Activated T-cell treated with anti-CD3 and anti-CD28 coated beads for 48 hours (primary cell): ENCODE data around the gene AMMECR1.
"Not testable (repeated sequence)": the region's sequence is repeated elsewhere in the genome, so short reads cannot be mapped to it uniquely, and the experiment has no call there.

Experiments used
- DNase-seq: peaks from one replicate; pipeline ENCODE4 v3.0.0-alpha.2; 2020; ENCODE audit warnings: low read depth

AMMECR1 gene

DNA sequence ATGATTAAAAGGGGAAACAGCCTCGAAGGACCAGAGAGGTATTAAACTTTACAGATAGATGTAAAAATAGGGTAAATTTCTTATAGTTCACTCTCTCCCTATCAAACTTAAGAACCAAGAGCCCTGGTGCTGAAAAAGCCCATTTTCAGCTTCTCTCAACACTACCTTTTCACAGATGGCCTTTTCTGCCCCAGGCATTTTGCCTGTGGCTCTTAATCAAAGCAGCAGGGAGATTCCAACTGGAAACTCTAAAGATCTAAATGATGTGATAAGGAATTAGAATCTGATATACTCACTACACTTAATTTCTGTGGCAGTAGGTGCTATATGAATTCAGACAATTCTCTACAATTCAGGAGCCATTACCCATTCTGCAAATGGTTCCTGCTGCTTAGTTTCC lies 60.0 kb downstream of the AMMECR1 start:
- no peak for DNase-seq

DNA sequence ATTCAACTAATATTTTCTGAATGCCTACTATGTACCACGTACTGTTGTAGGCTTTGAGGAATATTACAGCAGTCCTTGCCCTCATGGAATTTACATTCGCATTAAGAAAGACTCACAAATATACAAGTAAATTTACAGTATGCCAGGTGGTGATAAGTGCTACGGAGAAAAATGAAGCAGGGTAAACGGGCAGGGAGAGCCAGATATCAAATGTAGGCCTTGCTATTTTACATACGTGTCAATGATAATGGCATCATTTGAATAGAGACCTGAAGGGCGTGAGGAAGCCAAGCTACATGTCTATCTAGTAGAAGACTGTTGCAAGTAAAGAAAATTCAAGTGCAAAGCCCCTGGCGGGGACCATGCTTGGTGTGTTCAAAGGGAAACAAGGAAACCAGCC lies 65.2 kb downstream of the AMMECR1 start:
- DNase-seq: no peak

DNA sequence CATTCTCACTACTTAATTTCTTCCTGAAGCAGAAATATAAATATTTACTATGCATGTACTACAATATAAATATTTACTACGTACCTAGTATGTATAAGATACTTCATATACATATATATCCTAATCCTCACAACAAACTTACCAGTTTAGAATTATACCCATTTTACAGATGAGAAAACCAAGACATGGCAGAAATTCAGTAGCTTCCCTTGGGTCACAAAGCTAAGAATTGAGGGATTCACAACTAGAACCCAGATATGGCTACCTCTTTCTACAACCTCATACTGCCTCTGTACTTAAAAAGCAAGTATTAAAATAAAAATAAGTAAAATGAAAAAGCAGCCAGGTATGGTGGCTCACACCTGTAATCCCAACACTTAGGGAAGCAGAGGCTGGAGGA lies 65.9 kb downstream of the AMMECR1 start:
- no peak for DNase-seq

DNA sequence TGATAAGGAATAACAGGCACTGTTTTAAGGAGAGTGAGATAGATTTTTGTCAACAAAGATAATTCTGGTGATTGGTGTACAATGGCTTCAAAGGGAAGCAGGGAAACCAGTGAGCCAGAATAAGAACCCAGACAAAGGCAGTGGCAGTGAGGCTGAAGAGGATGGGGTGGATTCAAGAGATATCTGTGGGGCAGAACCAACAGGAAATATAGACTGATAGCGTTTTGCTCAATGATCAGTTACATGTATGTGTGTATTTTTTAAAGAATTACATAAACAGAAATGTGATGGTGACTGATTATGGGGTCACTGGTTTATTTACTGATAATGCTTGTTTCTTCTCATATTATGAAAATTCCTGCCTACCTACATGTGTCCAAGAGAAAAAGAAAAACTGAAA lies 66.4 kb downstream of the AMMECR1 start:
- no peak for DNase-seq

DNA sequence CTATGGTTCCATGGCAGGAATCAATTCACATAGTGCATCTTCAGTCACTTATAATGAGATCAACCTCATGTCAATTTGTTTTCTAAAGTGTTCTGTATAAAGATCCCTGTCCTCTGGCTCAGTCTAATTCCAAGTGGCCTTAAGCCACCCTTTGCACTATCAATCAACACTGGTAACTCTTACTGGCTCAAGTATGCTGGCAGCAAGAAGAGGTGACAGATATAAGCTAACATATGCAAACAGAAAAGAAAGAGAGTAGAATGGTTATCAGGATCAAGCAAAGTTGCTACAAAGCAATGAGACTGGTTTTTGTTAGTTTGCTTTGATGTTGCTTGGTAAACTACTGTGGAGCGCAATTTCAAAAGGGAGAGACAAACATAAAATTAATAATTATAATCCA lies 67.0 kb downstream of the AMMECR1 start:
- DNase-seq: no peak

DNA sequence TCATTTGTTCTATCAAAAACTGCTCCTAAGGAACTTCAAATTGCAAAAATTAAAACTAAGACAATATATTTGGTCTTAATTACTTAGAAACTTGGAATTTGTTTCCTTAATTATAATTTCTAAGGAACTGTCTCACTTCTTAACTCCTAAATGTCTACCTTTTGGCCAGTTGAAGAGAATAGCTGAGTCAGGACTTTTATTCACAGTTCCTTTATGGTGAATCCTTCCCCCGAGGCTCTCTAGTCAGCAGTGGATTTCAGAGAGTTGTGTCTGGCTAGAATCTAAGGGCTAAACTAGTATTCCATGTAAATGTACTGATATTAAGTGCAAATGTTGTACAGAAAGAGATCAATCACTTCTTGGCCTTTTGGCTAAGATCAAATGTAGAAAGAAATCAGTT lies 69.3 kb downstream of the AMMECR1 start:
- DNase-seq: no peak

DNA sequence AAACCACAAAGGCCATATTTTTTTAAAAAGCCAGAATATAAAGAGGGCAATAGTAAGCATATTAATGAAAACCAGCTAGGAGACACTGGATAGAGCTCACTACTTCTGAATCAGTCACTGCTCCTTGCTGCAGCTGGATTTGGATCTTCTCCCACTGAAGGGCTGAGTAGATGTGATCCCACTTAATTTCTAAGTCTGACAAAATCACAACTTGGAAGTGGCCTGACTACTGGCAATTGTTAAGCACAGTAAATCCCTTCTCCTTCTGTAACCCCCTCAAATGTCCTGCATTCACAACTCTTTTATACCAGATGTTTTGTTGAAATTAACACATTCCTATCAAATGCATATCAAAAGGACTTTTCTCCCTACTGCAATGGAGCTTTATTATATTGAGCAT lies 72.9 kb downstream of the AMMECR1 start:
- no peak for DNase-seq

DNA sequence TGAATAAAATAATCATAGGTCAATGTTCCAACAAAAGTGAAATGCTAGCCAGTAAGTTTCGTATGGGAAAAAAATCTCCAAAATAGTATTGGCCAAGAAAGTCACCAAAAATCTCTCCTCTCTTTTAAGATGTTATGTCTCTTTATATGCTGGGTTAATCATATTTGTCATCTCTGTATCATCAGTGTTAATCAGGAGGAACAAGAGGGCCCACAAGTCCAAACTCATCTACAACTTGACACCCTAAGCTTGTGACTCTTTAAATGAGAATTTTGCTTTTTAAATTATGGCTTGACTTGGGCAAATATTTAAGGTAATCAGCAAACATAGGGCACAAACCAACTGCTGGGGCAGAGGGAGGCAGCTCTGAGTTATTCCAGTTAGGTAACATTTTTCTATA lies 75.5 kb downstream of the AMMECR1 start:
- no peak for DNase-seq

DNA sequence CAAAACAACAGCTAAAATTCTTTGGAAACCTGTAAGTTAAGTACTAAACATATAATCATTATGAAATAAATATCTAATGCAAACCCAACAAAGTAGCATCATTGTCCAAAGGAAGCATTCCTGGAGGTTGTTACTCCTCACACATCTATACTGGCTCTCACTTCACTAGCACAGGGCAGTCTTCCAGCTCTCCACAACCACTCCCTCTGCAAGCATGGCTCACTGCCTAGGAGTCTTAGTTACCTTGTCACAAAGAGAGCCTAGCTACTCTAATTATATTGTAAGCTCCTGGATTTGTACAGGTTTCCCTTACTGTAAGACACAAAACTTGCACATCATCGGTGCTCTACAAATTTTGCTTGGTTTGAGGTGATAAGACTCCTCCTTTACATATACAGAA lies 76.1 kb downstream of the AMMECR1 start:
- DNase-seq: no peak

DNA sequence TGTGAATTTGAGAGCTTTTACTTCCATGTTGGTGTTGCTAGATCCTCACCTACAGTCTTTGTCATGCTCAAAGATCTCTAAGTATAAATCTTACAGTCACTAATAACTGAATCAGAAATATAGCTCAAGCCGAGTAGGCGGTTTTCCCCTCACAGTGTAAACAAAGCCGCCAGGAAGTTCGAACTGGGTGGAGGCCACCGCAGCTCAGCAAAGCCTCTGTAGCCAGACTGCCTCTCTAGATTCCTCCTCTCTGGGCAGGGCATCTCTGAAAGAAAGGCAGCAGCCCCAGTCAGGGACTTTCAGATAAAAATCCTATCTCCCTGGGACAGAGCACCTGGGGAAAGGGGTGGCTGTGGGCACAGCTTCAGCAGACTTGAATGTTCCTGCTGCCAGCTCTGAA lies 79.6 kb downstream of the AMMECR1 start:
- DNase-seq: not testable (repeated sequence)

DNA sequence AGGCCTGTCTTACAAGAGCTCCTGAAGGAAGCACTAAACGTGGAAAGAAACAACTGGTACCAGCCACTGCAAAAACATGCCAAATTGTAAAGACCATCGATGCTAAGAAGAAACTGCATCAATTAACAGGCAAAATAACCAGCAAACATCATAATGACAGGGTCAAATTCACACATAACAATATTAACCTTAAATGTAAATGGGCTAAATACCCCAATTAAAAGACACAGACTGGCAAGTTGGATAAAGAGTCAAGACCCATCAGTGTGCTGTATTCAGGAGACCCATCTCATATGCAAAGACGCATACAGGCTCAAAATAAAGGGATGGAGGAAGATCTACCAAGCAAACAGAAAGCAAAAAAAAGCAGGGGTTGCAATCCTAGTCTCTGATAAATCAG lies 86.4 kb downstream of the AMMECR1 start:
- DNase-seq: not testable (repeated sequence)

DNA sequence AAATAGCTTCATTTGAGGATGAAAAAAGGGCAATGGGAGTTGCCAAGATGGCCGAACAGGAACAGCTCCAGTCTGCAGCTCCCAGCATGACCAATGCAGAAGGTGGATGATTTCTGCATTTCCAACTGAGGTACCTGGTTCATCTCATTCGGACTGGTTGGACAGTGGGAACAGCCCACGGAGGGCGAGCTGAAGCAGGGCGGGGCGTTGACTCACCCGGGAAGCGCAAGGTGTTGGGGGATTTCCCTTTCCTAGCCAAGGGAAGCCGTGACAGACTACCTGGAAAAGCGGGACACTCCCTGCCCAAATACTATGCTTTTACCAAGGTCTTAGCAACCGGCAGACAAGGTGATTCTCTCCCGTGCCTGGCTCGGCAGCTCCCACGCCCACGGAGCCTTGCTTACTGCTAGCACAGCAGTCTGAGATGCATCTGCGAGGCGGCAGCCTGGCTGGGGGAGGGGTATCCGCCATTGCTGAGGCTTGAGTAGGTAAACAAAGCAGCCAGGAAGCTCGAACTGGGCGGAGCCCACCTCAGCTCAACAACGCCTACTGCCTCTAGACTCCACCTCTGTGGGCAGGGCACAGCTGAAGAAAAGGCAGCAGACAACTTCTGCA lies 88.3 kb downstream of the AMMECR1 start:
- DNase-seq: peak; percentile 56

DNA sequence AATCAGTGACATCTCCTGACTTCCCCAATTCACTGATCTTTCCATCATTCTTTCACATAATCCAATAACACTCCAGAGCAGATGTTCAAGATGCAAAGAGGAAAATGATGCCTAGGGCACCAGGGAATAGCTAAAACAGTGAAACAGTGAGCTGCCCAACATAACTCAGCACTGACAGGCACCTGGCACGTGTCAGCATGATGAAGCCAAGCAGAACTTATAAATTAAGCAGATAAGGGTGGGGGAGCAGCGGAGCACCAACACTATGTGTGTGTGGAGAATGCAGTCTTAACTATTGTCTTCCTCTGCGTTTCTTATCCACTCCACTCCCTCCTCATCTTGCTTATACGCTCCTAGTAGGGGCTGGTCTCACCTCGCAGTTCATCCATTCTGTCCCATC lies 89.4 kb downstream of the AMMECR1 start:
- no peak for DNase-seq

DNA sequence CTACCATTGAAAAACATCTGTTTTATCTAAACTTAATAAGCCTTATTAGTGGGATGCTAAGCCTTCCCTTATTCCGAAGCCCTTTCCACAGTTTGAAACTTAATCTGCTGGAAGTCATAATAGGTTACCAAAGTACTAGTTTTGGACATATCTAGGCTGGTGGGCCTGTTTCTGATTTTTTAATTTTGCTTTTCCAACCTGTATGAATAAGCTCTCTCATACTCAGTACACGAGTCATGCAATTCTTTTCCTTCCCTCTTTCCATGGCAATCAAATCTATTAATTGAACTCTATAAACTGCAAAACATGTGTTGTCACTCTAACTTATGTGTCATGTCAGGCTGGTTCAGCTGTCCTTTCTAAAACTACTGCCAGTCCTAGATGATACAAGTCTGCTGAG lies 91.0 kb downstream of the AMMECR1 start:
- DNase-seq: no peak

DNA sequence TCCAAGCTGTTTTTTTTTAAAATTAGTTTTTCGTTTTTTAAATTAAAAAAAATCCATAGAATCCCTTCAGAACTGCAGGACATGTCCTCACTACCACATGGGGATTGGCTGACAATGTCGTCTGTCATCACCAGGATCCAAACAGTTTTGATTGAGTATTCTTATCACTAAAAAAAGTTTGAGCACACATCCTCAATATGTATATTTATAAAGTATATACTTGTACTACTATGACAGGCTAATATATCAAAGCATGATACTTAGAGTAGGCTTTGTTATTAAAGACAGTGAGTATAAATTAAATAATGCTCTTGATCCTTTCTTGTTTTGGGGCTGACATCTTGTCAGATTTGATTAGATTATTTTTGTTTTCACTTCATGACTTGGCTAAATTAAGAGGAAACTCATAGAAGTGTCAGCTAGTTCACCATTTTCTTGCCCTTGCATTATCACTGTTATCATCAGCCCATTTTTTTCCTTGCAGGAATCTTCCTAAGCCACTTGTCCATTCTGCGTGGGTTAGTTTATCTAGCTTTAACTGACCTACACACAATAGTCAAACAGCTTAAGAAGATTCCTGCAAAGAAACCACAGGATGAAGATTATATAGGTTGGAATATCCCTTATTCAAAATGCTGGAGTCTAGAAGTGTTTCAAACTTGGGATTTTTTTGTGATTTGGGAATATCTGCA lies 92.8 kb downstream of the AMMECR1 start:
- no peak for DNase-seq

DNA sequence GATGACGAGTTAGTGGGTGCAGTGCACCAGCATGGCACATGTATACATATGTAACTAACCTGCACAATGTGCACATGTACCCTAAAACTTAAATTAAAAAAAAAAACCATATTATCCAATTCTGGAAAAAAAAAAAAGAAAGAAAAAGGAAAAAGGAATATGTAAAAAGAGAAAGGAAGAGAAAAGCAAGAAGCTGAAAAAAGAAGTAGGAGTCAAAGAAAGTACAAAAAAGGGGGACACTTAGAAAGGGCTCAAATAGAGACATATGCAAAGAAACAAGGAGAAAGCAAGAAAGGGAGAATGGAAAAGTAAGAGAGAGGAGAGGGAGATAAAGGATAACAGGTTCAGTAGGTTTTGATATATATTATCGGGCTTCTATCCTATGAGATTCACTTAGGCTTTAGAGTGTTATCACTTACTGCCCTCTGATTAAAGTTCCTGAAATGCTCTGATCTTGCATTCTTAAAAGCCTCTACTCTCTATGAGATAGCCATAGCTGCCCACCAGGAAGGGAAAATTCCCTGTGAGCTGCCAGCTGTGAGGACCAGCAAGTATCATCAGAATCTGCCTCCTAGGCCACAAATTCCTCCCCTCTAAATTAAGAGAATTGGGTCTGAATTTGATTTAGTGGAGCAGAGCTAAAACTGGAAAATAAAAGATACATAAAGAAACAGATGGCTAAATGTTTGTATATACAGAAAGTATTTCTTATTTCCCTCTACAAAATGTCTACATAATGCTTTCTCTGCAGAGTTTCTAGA lies 95.2 kb downstream of the AMMECR1 start:
- DNase-seq: no peak

DNA sequence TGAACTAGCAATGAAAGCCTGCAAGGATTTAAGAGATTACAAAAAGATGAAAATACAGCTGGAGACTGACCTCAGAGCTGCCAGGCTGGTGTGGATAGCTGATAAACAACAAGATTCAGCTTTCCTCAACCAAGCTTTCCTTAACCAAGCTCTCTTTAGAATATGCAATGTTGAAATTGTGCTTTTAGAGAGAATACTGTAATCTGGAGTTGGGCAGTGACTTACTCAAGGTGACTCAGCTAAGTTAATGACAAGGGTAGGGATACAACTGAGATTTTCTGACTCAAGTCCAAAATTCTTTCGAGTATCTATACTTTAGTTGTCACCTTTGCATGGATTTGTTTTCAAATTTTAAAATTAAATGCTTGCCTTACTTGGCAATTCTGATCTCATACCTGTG lies 98.0 kb downstream of the AMMECR1 start:
- DNase-seq: no peak

DNA sequence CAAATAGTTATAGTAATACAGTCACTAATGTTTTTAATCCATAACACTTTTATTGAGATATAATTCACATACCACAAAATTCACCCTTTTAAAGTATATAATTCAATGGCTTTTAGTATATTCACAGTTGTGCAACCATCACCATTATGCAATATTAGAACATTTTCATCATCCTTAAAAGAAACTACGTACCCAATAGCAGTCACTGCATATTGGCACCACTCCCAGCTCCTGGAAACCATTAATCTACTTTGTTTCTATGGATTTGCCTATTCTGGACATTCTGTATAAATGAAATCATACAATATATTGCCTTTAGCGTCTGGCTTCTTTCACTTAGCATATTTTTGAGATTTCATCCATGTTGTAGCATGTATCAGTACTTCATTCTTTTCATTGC lies 99.3 kb downstream of the AMMECR1 start:
- DNase-seq: no peak

DNA sequence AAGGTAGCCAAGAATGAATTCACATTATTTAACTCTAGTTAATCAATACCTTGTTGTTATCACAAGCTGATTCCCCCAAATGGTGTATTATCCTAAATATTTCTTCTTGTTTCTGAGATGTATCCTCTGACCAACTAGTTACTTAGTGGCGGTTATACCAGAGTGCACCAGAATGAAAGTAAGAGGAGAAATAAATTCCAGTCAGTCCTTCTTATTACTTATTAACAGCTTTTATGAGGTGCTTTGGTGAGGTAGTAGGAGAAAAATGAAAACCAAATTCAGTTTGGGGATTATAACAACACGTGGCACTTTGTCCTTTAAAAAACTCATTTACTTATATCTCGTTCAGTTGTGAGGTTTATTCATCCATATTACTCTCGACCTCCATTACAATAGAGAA lies 101.9 kb downstream of the AMMECR1 start:
- DNase-seq: no peak

DNA sequence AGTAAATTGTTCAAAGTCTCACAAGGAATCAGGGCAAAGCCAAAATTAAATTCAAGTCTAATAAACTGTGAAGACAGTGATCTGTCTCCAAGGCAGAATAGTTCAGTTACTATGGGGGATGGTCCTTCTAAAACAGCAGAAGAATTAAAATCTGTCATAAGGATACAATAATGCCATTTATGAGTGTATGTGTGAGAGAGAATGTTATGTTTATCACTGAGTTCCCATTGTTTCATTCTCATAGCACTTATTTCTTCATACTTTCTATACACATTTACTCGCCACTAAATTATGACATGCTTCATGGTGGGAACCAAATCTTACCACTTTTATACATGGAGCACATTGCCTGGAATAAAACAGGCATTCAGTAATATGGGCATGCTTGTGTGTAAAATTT lies 102.5 kb downstream of the AMMECR1 start:
- DNase-seq: no peak

DNA sequence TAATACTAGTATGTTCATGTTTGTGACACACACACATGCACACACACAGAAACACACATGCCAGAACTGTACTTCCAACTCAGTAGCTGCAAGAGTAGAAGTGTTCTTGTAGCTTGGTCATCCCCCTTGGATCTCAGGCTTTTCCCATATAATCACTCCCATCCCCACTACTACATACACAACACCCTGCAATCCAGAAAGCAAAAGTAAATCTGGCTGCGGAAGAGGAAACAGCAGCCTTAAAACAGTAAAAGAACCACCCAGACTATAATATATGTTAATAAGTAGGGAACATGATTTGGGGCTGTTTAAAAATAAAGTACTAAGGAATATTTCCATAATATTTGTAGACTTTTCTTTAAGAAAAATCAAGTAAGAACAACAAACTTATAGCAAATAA lies 103.2 kb downstream of the AMMECR1 start:
- DNase-seq: no peak

DNA sequence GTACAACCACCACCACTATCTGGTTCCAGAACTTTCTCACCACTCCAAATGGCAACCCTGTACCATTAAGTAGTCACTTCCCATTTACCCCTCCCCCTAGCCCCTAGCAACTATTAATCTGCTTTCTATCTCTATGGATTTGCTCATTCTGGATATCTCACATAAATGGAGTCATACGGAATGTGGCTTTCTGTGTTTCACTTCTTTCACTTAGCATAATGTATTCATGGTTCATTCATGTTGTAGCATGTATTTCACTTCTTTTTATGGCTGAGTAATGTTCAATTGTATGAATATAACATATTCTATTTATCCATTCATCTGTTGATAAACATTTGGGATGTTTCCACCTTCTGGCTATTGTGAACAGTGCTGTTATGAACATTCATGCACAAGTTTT lies 104.7 kb downstream of the AMMECR1 start:
- no peak for DNase-seq

DNA sequence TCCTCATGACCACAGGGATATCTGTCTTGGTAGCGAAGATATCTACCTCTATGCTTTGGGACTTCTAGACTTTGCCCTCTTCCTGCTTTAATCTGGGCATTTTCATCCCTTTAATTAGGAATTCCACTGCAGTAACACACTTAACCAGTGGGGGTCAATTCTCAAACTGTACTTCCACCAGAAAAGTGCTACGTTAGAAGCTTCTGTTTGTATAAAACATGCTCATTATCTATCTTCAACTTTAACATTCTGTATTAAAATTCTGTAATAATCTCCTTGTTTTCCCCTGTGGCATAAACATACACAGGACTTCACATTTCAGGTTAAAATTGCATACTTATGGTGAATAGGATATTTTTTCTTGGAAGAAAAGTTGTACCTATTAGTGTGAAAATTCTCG lies 105.6 kb downstream of the AMMECR1 start:
- DNase-seq: no peak

DNA sequence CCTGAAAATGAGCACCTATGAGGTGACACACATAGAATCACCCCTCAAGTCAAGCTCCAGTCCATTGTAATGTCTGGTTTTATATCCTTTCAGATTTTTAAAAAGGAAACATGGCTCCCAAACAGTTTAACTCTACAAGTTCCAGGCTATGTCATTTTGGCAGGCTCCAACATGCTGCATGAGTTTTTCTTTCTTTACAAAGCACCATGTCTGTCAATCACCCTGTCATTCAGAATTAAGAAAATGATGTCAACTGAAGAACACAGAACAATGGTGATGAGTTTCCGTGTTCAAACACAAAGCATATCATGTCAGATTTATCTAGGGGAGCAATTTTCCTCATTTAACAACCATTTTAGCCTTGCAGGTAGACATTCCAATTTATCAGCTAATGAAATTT lies 106.5 kb downstream of the AMMECR1 start:
- DNase-seq: no peak
